H1 (cell line): ENCODE results near the gene GAK.

ENCODE experiments used
- ATF3 ChIP-seq: IDR thresholded peaks from 2 replicates; pipeline ENCODE4 v1.6.1; 2011; ENCODE audit warnings: low read depth, mild to moderate bottlenecking, low read length; ENCODE audit not compliant: insufficient read depth
- CHD2 ChIP-seq: IDR thresholded peaks from 2 replicates; pipeline ENCODE4 v1.6.1; 2012; ENCODE audit warnings: low read length, improper control_type of control experiment
- CTCF ChIP-seq, 3 experiments: IDR thresholded peaks; 1 replicate in 2 of 3; 2 replicates in 1 of 3; pipeline versions ENCODE4 v1.5.1 to v1.6.1; 2011; ENCODE audit warnings: low read length in 3 of 3, mild to moderate bottlenecking in 3 of 3, inconsistent platforms in 2 of 3, low read depth in 1 of 3, moderate library complexity in 1 of 3; ENCODE audit not compliant: insufficient read depth in 1 of 3; ENCODE audit errors: control extremely low read depth in 1 of 3
- EGR1 ChIP-seq: IDR thresholded peaks from 2 replicates; pipeline ENCODE4 v1.6.1; 2011; ENCODE audit warnings: low read depth, low read length, borderline replicate concordance
- POLR2A ChIP-seq, 2 experiments: IDR thresholded peaks; 1 replicate in 1 of 2; 2 replicates in 1 of 2; pipeline ENCODE4 v1.6.1; 2011; ENCODE audit warnings: low read depth in 2 of 2, low read length in 2 of 2, mild to moderate bottlenecking in 2 of 2; ENCODE audit errors: control extremely low read depth in 1 of 2
- SRF ChIP-seq: IDR thresholded peaks from 2 replicates; pipeline ENCODE4 v1.6.1; 2011; ENCODE audit warnings: mild to moderate bottlenecking, low read depth, low read length, moderate library complexity
- SUZ12 ChIP-seq: fragments of 200-600 bp; sonication (generic); IDR thresholded peaks from 2 replicates; pipeline ENCODE4 v1.6.1; 2012; ENCODE audit warnings: mild to moderate bottlenecking, inconsistent platforms, low read length, moderate library complexity, mixed read lengths
- TCF12 ChIP-seq: IDR thresholded peaks from 2 replicates; pipeline ENCODE4 v1.6.1; 2011; ENCODE audit warnings: low read depth, mild to moderate bottlenecking, low read length
- TEAD4 ChIP-seq: IDR thresholded peaks from 2 replicates; pipeline ENCODE4 v1.6.1; 2012; ENCODE audit warnings: low read depth, low read length, inconsistent platforms, mixed read lengths

GRCh38 chr4:835148-836002, 96.7 kb downstream of the GAK start:
- TF ChIP-seq ATF3, result no peak
- no peak for TF ChIP-seq CTCF (IDR thresholded peaks at IDR 0.05; ENCODE audit: control extremely low read depth in 1 of 3, insufficient read depth in 1 of 3, low read depth in 1 of 3, low read length in 3 of 3)
- TF ChIP-seq POLR2A (IDR thresholded peaks at IDR 0.05; ENCODE audit: control extremely low read depth in 1 of 2, low read depth in 2 of 2, low read length in 2 of 2), result no peak
- no peak for TF ChIP-seq CHD2
- TF ChIP-seq EGR1, result no peak
- no peak for TF ChIP-seq SUZ12
- TF ChIP-seq TCF12, result no peak
- no peak for TF ChIP-seq SRF
- TF ChIP-seq TEAD4, result no peak
